ENCODE data around the gene CRY1. TPM values are rescaled to one million over a fixed set of nuclear protein-coding genes. Genes with fewer than 3 reads are reported as not detected.

Gene CRY1
- total RNA-seq, 1 experiment from 2014 or later: 23.1 TPM

GRCh38 chr12:107064243-107064642, 29.1 kb downstream of the CRY1 start:
- ChIA-PET POLR2A (no interaction called here), CTCF (no interaction called here)
- no peak for DNase-seq (ENCODE audit: low spot score)
- no peak overlapping the region for H3K27ac Mint-ChIP-seq
- H3K27me3 Mint-ChIP-seq (ENCODE audit: low read depth): no peaks in the 10 kb centered on the region
- no peaks in the 10 kb centered on the region for H3K36me3 Mint-ChIP-seq
- no peaks in the 10 kb centered on the region for H3K4me1 Mint-ChIP-seq
- no peak overlapping the region for H3K4me3 Mint-ChIP-seq
- H3K9me3 Mint-ChIP-seq: no peaks in the 10 kb centered on the region
- TF ChIP-seq ZNF232 (CRISPR knock-in tag; IDR thresholded peaks at IDR 0.05) (no peak), ERG (CRISPR knock-in tag; IDR thresholded peaks at IDR 0.05) (no peak), E2F1 (CRISPR knock-in tag; IDR thresholded peaks at IDR 0.05) (no peak), PRRX2 (CRISPR knock-in tag; IDR thresholded peaks at IDR 0.05) (no peak), ATF6 (CRISPR knock-in tag; IDR thresholded peaks at IDR 0.05) (no peak)
- no peak for ATAC-seq

GRCh38 chr12:107058190-107058589, 35.2 kb downstream of the CRY1 start:
- Mint-ChIP-seq H3K27me3 (ENCODE audit: low read depth) (no peaks in the 10 kb centered on the region; the same call in 1 of the 2 replicates), H3K4me3 (no peak overlapping the region), H3K27ac (no peak overlapping the region), H3K9me3 (peaks cover 10% of the 10 kb centered on the region), H3K36me3 (peaks cover 10% of the 10 kb centered on the region), H3K4me1 (peaks cover 4% of the 10 kb centered on the region)
- TF ChIP-seq E2F5 (CRISPR knock-in tag; IDR thresholded peaks at IDR 0.05) (no peak), ZNF121 (CRISPR knock-in tag; IDR thresholded peaks at IDR 0.05) (no peak), ZMAT4 (CRISPR knock-in tag; IDR thresholded peaks at IDR 0.05) (no peak), JUN (CRISPR knock-in tag; IDR thresholded peaks at IDR 0.05) (no peak), ARID4B (CRISPR knock-in tag; IDR thresholded peaks at IDR 0.05; ENCODE audit: borderline replicate concordance) (no peak), PRRX2 (CRISPR knock-in tag; IDR thresholded peaks at IDR 0.05) (no peak), ZNF138 (CRISPR knock-in tag; conservative IDR thresholded peaks at IDR 0.05) (no peak), FOXK1 (CRISPR knock-in tag; IDR thresholded peaks at IDR 0.05) (no peak), GRHL2 (CRISPR knock-in tag; IDR thresholded peaks at IDR 0.05; ENCODE audit: insufficient replicate concordance, severe bottlenecking) (no peak), SOX15 (CRISPR knock-in tag; IDR thresholded peaks at IDR 0.05) (no peak)
- DNase-seq (ENCODE audit: low spot score) (no peak), ATAC-seq (no peak)
- ChIA-PET POLR2A (no interaction called here), CTCF (interaction anchor here (0.8 kb wide), 1 partner anchor 21 kb away, joined by 3 read pairs; no protein-coding TSS in a partner anchor)

Data from WTC11 (cell line).